ENCODE results near the gene KCNJ5. TPM values are rescaled to one million over a fixed set of nuclear protein-coding genes. Genes with fewer than 3 reads are reported as not detected.

KCNJ5 gene
- total RNA-seq, 1 donor from 2014 or later, result 8.5 TPM

GRCh38 chr11:128888034-128888985, 2.8 kb upstream of the KCNJ5 start:
- Histone ChIP-seq H3K27me3 (peaks cover 14% of the 10 kb centered on the region), H3K9me3 (no peaks in the 10 kb centered on the region), H3K36me3 (no peaks in the 10 kb centered on the region), H3K27ac (no peak overlapping the region), H3K4me1 (peaks cover 19% of the 10 kb centered on the region), H3K4me3 (no peak overlapping the region)
- TF ChIP-seq CTCF (IDR thresholded peaks at IDR 0.05), result no peak
- intact Hi-C loops (cut with DNase I), result no loop called here
- DNase-seq, result no peak
- ATAC-seq, result no peak

GRCh38 chr11:128889657-128890213, 1.4 kb upstream of the KCNJ5 start:
- DNase-seq (no peak), ATAC-seq (no peak)
- intact Hi-C loops (cut with DNase I), result no loop called here
- H3K36me3 ChIP-seq, result no peaks in the 10 kb centered on the region
- H3K27ac ChIP-seq, result no peak overlapping the region
- peaks cover 28% of the 10 kb centered on the region for H3K4me1 ChIP-seq
- H3K27me3 ChIP-seq, result peaks cover 14% of the 10 kb centered on the region
- no peaks in the 10 kb centered on the region for H3K9me3 ChIP-seq
- no peak for TF ChIP-seq CTCF (IDR thresholded peaks at IDR 0.05)
- no peak overlapping the region for H3K4me3 ChIP-seq

GRCh38 chr11:128890216-128890542, 977 bp upstream of the KCNJ5 start:
- intact Hi-C loops (cut with DNase I), result no loop called here
- peaks cover 14% of the 10 kb centered on the region for H3K27me3 ChIP-seq
- peaks cover 28% of the 10 kb centered on the region for H3K4me1 ChIP-seq
- no peak for TF ChIP-seq CTCF (IDR thresholded peaks at IDR 0.05)
- no peaks in the 10 kb centered on the region for H3K9me3 ChIP-seq
- H3K4me3 ChIP-seq, result peak overlapping the region; percentile 55
- H3K36me3 ChIP-seq, result no peaks in the 10 kb centered on the region
- no peak for ATAC-seq
- DNase-seq, result no peak
- no peak overlapping the region for H3K27ac ChIP-seq

- DNase-seq, result no peak
Measured at GRCh38 chr11:128891913-128892398, 800 bp downstream of the KCNJ5 start.

More at GRCh38 chr11:128891913-128892398, 800 bp downstream of the KCNJ5 start:
- Histone ChIP-seq H3K9me3 (no peaks in the 10 kb centered on the region), H3K27me3 (peaks cover 14% of the 10 kb centered on the region), H3K27ac (peak overlapping the region; percentile 58), H3K36me3 (no peaks in the 10 kb centered on the region), H3K4me3 (peak overlapping the region; percentile 55), H3K4me1 (peaks cover 33% of the 10 kb centered on the region)
- ATAC-seq, result peak; percentile 34
- no peak for TF ChIP-seq CTCF (IDR thresholded peaks at IDR 0.05)
- intact Hi-C loops (cut with DNase I), result no loop called here
